Measurements from ENCODE around the gene FAS.

DNA sequence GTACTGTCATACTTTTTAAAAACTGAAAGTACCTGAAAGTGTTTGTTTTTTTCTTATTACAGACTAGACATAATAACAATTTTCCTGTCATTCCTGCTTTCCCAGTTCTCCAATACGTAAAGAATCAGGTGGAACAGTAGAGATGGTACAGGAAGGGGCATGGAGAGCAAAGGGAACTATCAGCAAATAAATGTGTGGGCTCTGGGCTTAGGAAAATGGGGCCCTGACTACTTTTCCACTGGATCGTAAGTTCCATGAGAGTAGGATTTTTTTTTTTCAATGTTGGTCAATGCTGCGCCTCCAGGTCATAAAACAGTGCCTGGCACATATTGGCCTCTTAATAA is 15.2 kb upstream of the FAS start:
- TF ChIP-seq, protein P1, sequence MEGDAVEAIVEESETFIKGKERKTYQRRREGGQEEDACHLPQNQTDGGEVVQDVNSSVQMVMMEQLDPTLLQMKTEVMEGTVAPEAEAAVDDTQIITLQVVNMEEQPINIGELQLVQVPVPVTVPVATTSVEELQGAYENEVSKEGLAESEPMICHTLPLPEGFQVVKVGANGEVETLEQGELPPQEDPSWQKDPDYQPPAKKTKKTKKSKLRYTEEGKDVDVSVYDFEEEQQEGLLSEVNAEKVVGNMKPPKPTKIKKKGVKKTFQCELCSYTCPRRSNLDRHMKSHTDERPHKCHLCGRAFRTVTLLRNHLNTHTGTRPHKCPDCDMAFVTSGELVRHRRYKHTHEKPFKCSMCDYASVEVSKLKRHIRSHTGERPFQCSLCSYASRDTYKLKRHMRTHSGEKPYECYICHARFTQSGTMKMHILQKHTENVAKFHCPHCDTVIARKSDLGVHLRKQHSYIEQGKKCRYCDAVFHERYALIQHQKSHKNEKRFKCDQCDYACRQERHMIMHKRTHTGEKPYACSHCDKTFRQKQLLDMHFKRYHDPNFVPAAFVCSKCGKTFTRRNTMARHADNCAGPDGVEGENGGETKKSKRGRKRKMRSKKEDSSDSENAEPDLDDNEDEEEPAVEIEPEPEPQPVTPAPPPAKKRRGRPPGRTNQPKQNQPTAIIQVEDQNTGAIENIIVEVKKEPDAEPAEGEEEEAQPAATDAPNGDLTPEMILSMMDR (IDR thresholded peaks at IDR 0.05; ENCODE audit: poor library complexity) = no peak
- TF ChIP-seq EZH2 (IDR thresholded peaks at IDR 0.05; ENCODE audit: borderline replicate concordance) = no peak
- no peak for TF ChIP-seq EZH2phosphoT487 (IDR thresholded peaks at IDR 0.05; ENCODE audit: low read depth, severe bottlenecking, unreplicated experiment)

All from hepatocyte (in vitro differentiated cells).